ENCODE results near the gene DIAPH2.

GRCh38 chrX:97000682-97001368, 316.2 kb downstream of the DIAPH2 start:
- TF ChIP-seq GATA2 (IDR thresholded peaks at IDR 0.05; ENCODE audit: low read depth, low read length) (no peak), GATA3 (IDR thresholded peaks at IDR 0.05; ENCODE audit: low read depth, low read length) (no peak)

All from SH-SY5Y (cell line).